Loucy (cell line): ENCODE data around the gene SDC3.

Experiments used
- H2AFZ ChIP-seq: fragments of 200-600 bp; sonication (generic); 2 replicates; pipeline ENCODE4 v1.6.0; 2016; ENCODE audit warnings: antibody characterized with exemption, mild to moderate bottlenecking, low read length, moderate library complexity
- H3F3A ChIP-seq: fragments of 200-600 bp; 2 replicates; pipeline ENCODE4 v1.6.0; 2016; ENCODE audit warnings: antibody characterized with exemption, low read depth, mild to moderate bottlenecking
- H3K27me3 ChIP-seq: fragments of 200-600 bp; sonication (generic); 2 replicates; pipeline ENCODE4 v1.6.1; 2014; ENCODE audit warnings: low read length, mild to moderate bottlenecking; ENCODE audit not compliant: insufficient read depth, poor library complexity, severe bottlenecking
- H3K36me3 ChIP-seq: fragments of 200-600 bp; sonication (generic); 2 replicates; pipeline ENCODE4 v1.6.1; 2016; ENCODE audit warnings: low read length; ENCODE audit not compliant: insufficient read depth
- H3K4me1 ChIP-seq: fragments of 200-600 bp; sonication (generic); 2 replicates; pipeline ENCODE4 v1.5.1; 2014; ENCODE audit warnings: low read length, mild to moderate bottlenecking; ENCODE audit not compliant: insufficient read depth, poor library complexity, severe bottlenecking
- H3K4me2 ChIP-seq: fragments of 200-600 bp; sonication (generic); 2 replicates; pipeline ENCODE4 v1.6.0; 2014; ENCODE audit warnings: antibody characterized with exemption, low read length, low read depth, mild to moderate bottlenecking; ENCODE audit not compliant: poor library complexity, severe bottlenecking
- H3K4me3 ChIP-seq: fragments of 200-600 bp; sonication (generic); 2 replicates; pipeline ENCODE4 v1.5.1; 2014; ENCODE audit warnings: low read length, mild to moderate bottlenecking, mixed read lengths; ENCODE audit not compliant: poor library complexity, severe bottlenecking
- H3K79me2 ChIP-seq: fragments of 200-600 bp; sonication (generic); 2 replicates; pipeline ENCODE4 v1.6.1; 2014; ENCODE audit warnings: low read length; ENCODE audit not compliant: insufficient read depth
- H3K9ac ChIP-seq: fragments of 200-600 bp; sonication (generic); 2 replicates; pipeline ENCODE4 v1.6.0; 2014; ENCODE audit warnings: mild to moderate bottlenecking, low read depth, low read length, moderate library complexity; ENCODE audit not compliant: poor library complexity, severe bottlenecking
- H3K9me2 ChIP-seq: fragments of 200-600 bp; sonication (generic); replicated peaks from 2 replicates; pipeline ENCODE4 v1.6.1; 2016; ENCODE audit warnings: low read depth, low read length, mixed read lengths
- H3K9me3 ChIP-seq: fragments of 200-600 bp; sonication (generic); 2 replicates; pipeline ENCODE4 v1.6.1; 2014; ENCODE audit warnings: mild to moderate bottlenecking, antibody characterized with exemption, low read length, low read depth; ENCODE audit not compliant: insufficient read depth
- H4K20me1 ChIP-seq: fragments of 200-600 bp; sonication (generic); 2 replicates; pipeline ENCODE4 v1.6.0; 2014; ENCODE audit warnings: antibody characterized with exemption, low read length, mild to moderate bottlenecking; ENCODE audit not compliant: insufficient read depth, poor library complexity, severe bottlenecking
- CTCF ChIP-seq: fragments of 200-600 bp; sonication (generic); conservative IDR thresholded peaks from 2 replicates; pipeline ENCODE4 v1.5.1; 2014; ENCODE audit warnings: mild to moderate bottlenecking, antibody characterized with exemption, low read length
- EZH2phosphoT487 ChIP-seq: fragments of 200-600 bp; IDR thresholded peaks from 2 replicates; pipeline ENCODE4 v1.6.1; 2018; ENCODE audit warnings: antibody characterized with exemption, mild to moderate bottlenecking, moderate library complexity, borderline replicate concordance

SDC3 gene

GRCh38 chr1:30930631-30931173 is 22.1 kb upstream of the SDC3 start:
- Histone ChIP-seq H3K9ac (no peak overlapping the region), H3K9me3 (no peaks in the 10 kb centered on the region), H3K4me2 (no peak overlapping the region), H4K20me1 (no peaks in the 10 kb centered on the region), H3K4me1 (peaks cover 6% of the 10 kb centered on the region), H3K79me2 (no peaks in the 10 kb centered on the region), H3K9me2 (no peaks in the 10 kb centered on the region), H3K27me3 (no peaks in the 10 kb centered on the region), H2AFZ (no peak overlapping the region), H3K4me3 (no peak overlapping the region), H3K36me3 (peaks cover 42% of the 10 kb centered on the region), H3F3A (no peaks in the 10 kb centered on the region)
- TF ChIP-seq EZH2phosphoT487, result no peak
- TF ChIP-seq CTCF, result no peak

- Histone ChIP-seq H4K20me1 (no peaks in the 10 kb centered on the region), H3K4me1 (peaks cover 6% of the 10 kb centered on the region), H3K9ac (no peak overlapping the region), H3K9me2 (no peaks in the 10 kb centered on the region), H3K4me2 (no peak overlapping the region), H2AFZ (no peak overlapping the region), H3K36me3 (peaks cover 37% of the 10 kb centered on the region), H3K9me3 (no peaks in the 10 kb centered on the region), H3K4me3 (no peak overlapping the region), H3F3A (no peaks in the 10 kb centered on the region), H3K27me3 (no peaks in the 10 kb centered on the region), H3K79me2 (no peaks in the 10 kb centered on the region)
- TF ChIP-seq EZH2phosphoT487 (no peak), CTCF (no peak)
Observed at GRCh38 chr1:30929944-30930525, 21.5 kb upstream of the SDC3 start.

GRCh38 chr1:30929135-30929889 is 20.8 kb upstream of the SDC3 start:
- H3K4me2 ChIP-seq, result no peak overlapping the region
- H3K36me3 ChIP-seq, result peaks cover 30% of the 10 kb centered on the region; the same call in 1 of the 2 replicates
- no peak for TF ChIP-seq EZH2phosphoT487
- TF ChIP-seq CTCF, result peak; percentile 88
- H3K79me2 ChIP-seq, result no peaks in the 10 kb centered on the region
- no peaks in the 10 kb centered on the region for H4K20me1 ChIP-seq
- no peaks in the 10 kb centered on the region for H3K27me3 ChIP-seq
- H2AFZ ChIP-seq, result no peak overlapping the region
- H3K9ac ChIP-seq, result no peak overlapping the region
- peaks cover 6% of the 10 kb centered on the region for H3K4me1 ChIP-seq
- H3F3A ChIP-seq, result no peaks in the 10 kb centered on the region
- H3K9me3 ChIP-seq, result no peaks in the 10 kb centered on the region
- H3K9me2 ChIP-seq, result no peaks in the 10 kb centered on the region
- H3K4me3 ChIP-seq, result no peak overlapping the region
